Large intestine (tissue), 3 donors: ENCODE results near the gene RANBP17. TPM values are rescaled to one million over a fixed set of nuclear protein-coding genes. Genes with fewer than 3 reads are reported as not detected.
"Not testable (repeated sequence)": the region's sequence is repeated elsewhere in the genome, so short reads cannot be mapped to it uniquely, and the experiment has no call there.

ENCODE experiments used
- DNase-seq, 2 donors: peaks; one replicate each; pipeline versions ENCODE4 v3.0.0 to v3.0.0-alpha.2; 2013
- H3K27ac ChIP-seq: one replicate; pipeline ENCODE4 v1.5.1; 2013; ENCODE audit warnings: low read length
- H3K27me3 ChIP-seq: 2 replicates; pipeline ENCODE4 v1.6.1; 2013; ENCODE audit warnings: low read length; ENCODE audit not compliant: control insufficient read depth, insufficient read depth
- H3K36me3 ChIP-seq: 2 replicates; pipeline ENCODE4 v1.6.1; 2013; ENCODE audit warnings: low read length; ENCODE audit not compliant: control insufficient read depth, insufficient read depth
- H3K4me1 ChIP-seq: one replicate; pipeline ENCODE4 v1.6.1; 2013; ENCODE audit warnings: low read length; ENCODE audit not compliant: control insufficient read depth, insufficient read depth
- H3K4me3 ChIP-seq: one replicate; pipeline ENCODE4 v1.5.1; 2013; ENCODE audit warnings: low read length
- H3K9me3 ChIP-seq: one replicate; pipeline ENCODE4 v1.6.1; 2013; ENCODE audit warnings: mild to moderate bottlenecking, low read depth, low read length, moderate library complexity; ENCODE audit not compliant: control insufficient read depth
- WGBS: methylation state at CpG from one replicate; pipeline ENCODE4 v1.1.5; 2013; ENCODE audit warnings: low lambda C conversion rate; ENCODE audit not compliant: insufficient coverage; 5-methylcytosine and 5-hydroxymethylcytosine counted together
- polyA plus RNA-seq: library from polyadenylated mRNA; unstranded; fragments of 120-200 nt; gene quantifications from one replicate; pipeline ENCODE4 v1.2.1, GENCODE V29; 2013

RANBP17 gene
- polyA plus RNA-seq, 1 donor: 5.8 TPM

GRCh38 chr5:171272996-171273970, 411.5 kb downstream of the RANBP17 start:
- Histone ChIP-seq H3K36me3 (no peaks in the 10 kb centered on the region), H3K4me3 (no peak overlapping the region), H3K4me1 (no peaks in the 10 kb centered on the region), H3K27ac (no peak overlapping the region), H3K9me3 (no peaks in the 10 kb centered on the region), H3K27me3 (no peaks in the 10 kb centered on the region)
- 100% methylated on average over 1 of the region's 2 CpGs for WGBS
- DNase-seq: peak; percentile 7 to 20

GRCh38 chr5:171275841-171276544, 414.2 kb downstream of the RANBP17 start:
- Histone ChIP-seq H3K36me3 (no peaks in the 10 kb centered on the region), H3K27ac (no peak overlapping the region), H3K9me3 (no peaks in the 10 kb centered on the region), H3K4me3 (no peak overlapping the region), H3K4me1 (no peaks in the 10 kb centered on the region), H3K27me3 (no peaks in the 10 kb centered on the region)
- 100% methylated on average over 1 of the region's 5 CpGs for WGBS
- DNase-seq: no peak

- Histone ChIP-seq H3K36me3 (no peaks in the 10 kb centered on the region), H3K27ac (no peak overlapping the region), H3K4me1 (no peaks in the 10 kb centered on the region), H3K27me3 (no peaks in the 10 kb centered on the region), H3K4me3 (no peak overlapping the region), H3K9me3 (no peaks in the 10 kb centered on the region)
- WGBS: 80% methylated on average over 2 of the region's 7 CpGs
- DNase-seq: no peak
Measured at GRCh38 chr5:171283753-171284152, 421.9 kb downstream of the RANBP17 start.

- no peaks in the 10 kb centered on the region for H3K9me3 ChIP-seq
- no peaks in the 10 kb centered on the region for H3K36me3 ChIP-seq
- no peak overlapping the region for H3K4me3 ChIP-seq
- no peaks in the 10 kb centered on the region for H3K4me1 ChIP-seq
- no peak for DNase-seq
- 100% methylated on average over 2 of the region's 2 CpGs for WGBS
- no peak overlapping the region for H3K27ac ChIP-seq
- no peaks in the 10 kb centered on the region for H3K27me3 ChIP-seq
Measured at GRCh38 chr5:171285465-171285864, 423.6 kb downstream of the RANBP17 start.

GRCh38 chr5:171288066-171288465, 426.2 kb downstream of the RANBP17 start:
- WGBS: no CpG with 5 or more reads among the region's 2 CpGs
- no peak overlapping the region for H3K4me3 ChIP-seq
- no peak overlapping the region for H3K27ac ChIP-seq
- H3K36me3 ChIP-seq: no peaks in the 10 kb centered on the region
- no peak for DNase-seq
- no peaks in the 10 kb centered on the region for H3K9me3 ChIP-seq
- H3K4me1 ChIP-seq: no peaks in the 10 kb centered on the region
- no peaks in the 10 kb centered on the region for H3K27me3 ChIP-seq

GRCh38 chr5:171291371-171291770, 429.6 kb downstream of the RANBP17 start:
- WGBS: no CpG with 5 or more reads among the region's 4 CpGs
- DNase-seq: no peak
- Histone ChIP-seq H3K36me3 (peaks cover 2% of the 10 kb centered on the region), H3K4me3 (no peak overlapping the region), H3K27me3 (no peaks in the 10 kb centered on the region), H3K4me1 (no peaks in the 10 kb centered on the region), H3K9me3 (no peaks in the 10 kb centered on the region), H3K27ac (no peak overlapping the region)

GRCh38 chr5:171295299-171295698, 433.5 kb downstream of the RANBP17 start:
- Histone ChIP-seq H3K4me3 (no peak overlapping the region), H3K36me3 (peaks cover 2% of the 10 kb centered on the region), H3K9me3 (no peaks in the 10 kb centered on the region), H3K4me1 (no peaks in the 10 kb centered on the region), H3K27ac (no peak overlapping the region), H3K27me3 (no peaks in the 10 kb centered on the region)
- peak in 1 of 2 donors; percentile 8 for DNase-seq
- no CpG with 5 or more reads among the region's 1 CpG for WGBS

GRCh38 chr5:171295801-171296200, 434.0 kb downstream of the RANBP17 start:
- no peaks in the 10 kb centered on the region for H3K9me3 ChIP-seq
- DNase-seq: peak in 1 of 2 donors; percentile 3
- WGBS: 67% methylated on average over 1 of the region's 5 CpGs

GRCh38 chr5:171297941-171298340, 436.1 kb downstream of the RANBP17 start:
- WGBS: no CpG with 5 or more reads among the region's 6 CpGs
- not testable (repeated sequence) for H3K4me1 ChIP-seq, DNase-seq, H3K9me3 ChIP-seq, H3K27me3 ChIP-seq, H3K36me3 ChIP-seq, H3K27ac ChIP-seq, H3K4me3 ChIP-seq

More at GRCh38 chr5:171295801-171296200, 434.0 kb downstream of the RANBP17 start:
- Histone ChIP-seq H3K27me3 (no peaks in the 10 kb centered on the region), H3K4me1 (no peaks in the 10 kb centered on the region), H3K4me3 (no peak overlapping the region), H3K36me3 (peaks cover 2% of the 10 kb centered on the region), H3K27ac (no peak overlapping the region)

GRCh38 chr5:171299228-171299627, 437.4 kb downstream of the RANBP17 start:
- no CpG with 5 or more reads among the region's 4 CpGs for whole genome bisulfite sequencing
- no peak for DNase-seq
- H3K4me1 ChIP-seq: no peaks in the 10 kb centered on the region
- H3K36me3 ChIP-seq: peaks cover under 1% of the 10 kb centered on the region
- peaks cover 7% of the 10 kb centered on the region for H3K27me3 ChIP-seq
- H3K27ac ChIP-seq: no peak overlapping the region
- no peaks in the 10 kb centered on the region for H3K9me3 ChIP-seq
- no peak overlapping the region for H3K4me3 ChIP-seq
